Stimulated activated CD4-positive, alpha-beta T cell treated with anti-CD3 and anti-CD28 coated beads, Interleukin-1b, Interleukin-23, amount 100 ng/mL, for 4 hours (primary cell): ENCODE results near the gene SLIT3.

Experiments
- DNase-seq, 2 donors: peaks; one replicate each; pipeline ENCODE4 v3.0.0-alpha.2; 2020; ENCODE audit warnings: low read depth in 2 of 2

SLIT3 gene

DNA sequence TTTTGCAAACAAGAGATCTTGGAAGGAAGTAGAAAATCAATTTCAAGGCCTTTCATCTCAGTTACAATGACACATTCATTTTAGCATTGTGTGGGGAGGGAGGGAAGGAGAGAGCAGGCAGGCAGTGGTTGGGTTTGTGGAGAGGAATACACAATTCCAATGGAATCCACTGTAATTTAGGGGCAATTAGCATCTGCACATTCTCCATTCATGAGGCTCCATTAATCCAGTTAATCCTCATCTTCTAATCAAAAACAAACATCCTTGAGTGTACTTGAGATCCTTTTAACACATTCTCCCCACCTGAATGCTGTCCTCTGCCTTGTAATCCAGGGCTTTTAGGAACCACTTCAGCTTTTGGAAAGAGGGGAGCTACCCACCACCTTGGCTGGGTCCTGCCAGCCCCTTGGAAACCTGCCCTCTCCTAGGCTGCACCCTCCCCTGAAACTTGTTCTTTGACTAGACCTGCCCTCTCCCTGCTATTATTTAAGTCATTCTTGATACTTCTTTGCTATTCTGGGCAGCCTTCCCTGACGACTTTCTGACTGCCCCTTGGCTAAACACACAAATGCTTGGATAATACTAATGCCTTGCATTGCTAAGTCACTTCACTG, 271.2 kb downstream of the SLIT3 start:
- DNase-seq: no peak

DNA sequence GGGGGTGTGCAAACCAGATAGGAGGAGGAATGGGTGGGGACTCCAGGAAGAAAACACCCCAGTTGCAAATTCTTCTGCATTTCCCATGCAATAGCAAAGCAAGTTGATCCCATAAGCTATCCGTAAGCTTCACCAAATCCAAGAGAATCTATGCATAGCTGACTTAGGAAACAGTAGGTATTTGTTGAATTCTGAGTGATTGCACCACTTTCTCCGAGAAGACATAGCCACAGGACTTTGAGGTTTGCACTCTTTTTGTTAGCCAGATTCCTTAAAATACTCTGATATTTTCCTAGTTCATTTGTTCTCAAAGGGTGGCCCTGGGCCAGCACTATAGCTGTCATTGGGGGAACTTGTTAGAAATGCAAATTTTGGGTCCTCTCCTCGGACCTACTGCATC, 271.9 kb downstream of the SLIT3 start:
- DNase-seq: no peak

- DNase-seq: no peak
Observed at GRCh38 chr5:169027501-169028061, 273.4 kb downstream of the SLIT3 start.

DNA sequence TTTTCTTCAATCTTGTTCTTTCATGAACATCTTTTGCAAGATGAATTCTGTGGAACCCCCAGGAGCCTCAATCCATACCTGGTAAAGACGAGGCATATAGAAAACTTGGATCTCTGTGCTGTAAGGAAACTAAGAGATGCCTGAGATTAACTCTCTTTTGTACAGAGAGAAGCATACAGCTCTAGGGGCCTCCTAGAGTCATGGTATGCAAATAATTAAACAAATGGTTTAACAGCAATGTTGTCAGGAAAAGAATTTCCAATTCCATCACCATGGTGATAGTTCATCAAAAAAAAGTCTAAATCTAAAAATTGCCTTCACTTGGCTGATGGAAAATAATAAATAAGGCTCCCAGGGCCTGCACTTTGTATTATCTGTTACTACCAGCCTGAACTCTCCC, 275.4 kb downstream of the SLIT3 start:
- no peak for DNase-seq

DNA sequence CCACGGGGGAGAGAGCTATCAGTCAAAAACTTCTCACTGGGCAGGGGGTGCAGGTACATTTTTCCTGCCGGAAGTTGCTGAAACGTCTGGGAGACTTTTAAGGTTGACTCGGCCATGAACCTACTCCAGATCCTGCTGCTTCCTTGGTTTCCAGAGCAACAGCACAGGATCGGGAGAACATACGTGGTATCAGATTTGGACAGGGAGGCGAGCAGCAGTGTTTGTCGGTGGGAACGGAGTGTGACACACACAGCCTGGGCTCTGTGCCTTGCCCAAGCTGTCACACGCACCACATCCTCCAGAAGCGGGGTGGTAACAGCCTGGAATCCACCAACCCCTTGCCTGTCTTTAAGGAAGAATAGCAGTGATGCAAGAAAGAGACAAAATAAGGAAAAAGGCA, 276.5 kb downstream of the SLIT3 start:
- no peak for DNase-seq

- no peak for DNase-seq
Observed at GRCh38 chr5:169022718-169023117, 278.2 kb downstream of the SLIT3 start.

DNA sequence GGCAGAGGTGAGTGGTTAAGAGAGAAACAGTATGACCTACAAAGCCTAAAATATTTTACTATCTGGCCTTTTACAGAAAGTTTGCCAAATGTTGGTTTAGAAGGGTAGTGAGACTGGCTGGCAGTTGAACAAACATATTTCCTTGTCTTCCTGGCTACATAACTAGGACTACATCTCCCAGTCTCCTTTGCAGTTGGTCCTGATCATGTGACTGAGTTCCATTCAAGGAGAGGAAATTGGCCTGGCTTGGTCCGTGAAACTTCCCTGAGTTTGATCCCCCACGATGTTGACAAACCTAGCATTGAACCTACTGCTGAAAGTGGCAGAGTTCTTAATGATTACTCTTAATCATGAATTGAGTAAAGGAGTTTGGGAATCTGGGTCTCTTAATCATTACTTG, 280.8 kb downstream of the SLIT3 start:
- no peak for DNase-seq

- DNase-seq: no peak
Observed at GRCh38 chr5:169018925-169019324, 282.0 kb downstream of the SLIT3 start.

DNA sequence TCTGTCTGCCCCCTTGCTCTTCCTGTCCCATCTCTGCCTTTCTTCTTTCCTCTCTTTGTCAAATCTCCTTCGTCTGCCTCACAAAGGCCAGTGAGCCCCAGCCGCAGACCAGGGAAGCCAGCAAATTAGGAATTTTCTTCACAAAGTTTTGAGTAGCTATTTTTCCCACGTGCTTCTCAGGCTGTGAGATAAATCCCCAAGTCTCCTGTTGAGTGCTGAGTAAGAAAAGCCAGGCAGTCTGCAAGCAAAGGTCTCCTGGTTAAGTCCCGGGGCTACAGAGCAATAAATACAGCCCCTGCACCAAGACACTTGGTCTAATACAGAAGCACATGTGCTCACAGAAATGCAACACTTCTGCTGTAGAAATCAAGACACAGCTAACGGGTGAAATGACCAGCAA, 284.9 kb downstream of the SLIT3 start:
- DNase-seq: no peak

DNA sequence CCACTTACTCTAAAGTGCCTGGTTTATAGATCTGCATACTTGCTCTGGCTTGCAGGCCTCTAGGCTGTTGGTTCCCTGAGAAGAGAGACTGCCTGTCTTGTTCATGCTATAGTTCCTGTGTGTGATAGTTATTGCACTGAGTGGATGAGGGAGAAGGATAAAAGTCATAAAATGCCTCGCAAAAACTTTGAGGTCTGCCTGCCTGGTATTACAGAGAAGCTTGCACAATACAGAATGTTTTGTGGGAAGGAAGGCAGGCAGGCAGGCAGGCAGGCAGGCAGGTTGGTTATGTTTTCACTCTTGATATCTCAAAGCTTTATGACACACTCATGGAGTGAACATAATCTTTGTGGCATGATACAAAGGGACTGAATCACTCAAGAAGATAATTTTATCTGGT, 287.1 kb downstream of the SLIT3 start:
- DNase-seq: no peak

GRCh38 chr5:169013208-169013728, 287.7 kb downstream of the SLIT3 start:
- DNase-seq: no peak

DNA sequence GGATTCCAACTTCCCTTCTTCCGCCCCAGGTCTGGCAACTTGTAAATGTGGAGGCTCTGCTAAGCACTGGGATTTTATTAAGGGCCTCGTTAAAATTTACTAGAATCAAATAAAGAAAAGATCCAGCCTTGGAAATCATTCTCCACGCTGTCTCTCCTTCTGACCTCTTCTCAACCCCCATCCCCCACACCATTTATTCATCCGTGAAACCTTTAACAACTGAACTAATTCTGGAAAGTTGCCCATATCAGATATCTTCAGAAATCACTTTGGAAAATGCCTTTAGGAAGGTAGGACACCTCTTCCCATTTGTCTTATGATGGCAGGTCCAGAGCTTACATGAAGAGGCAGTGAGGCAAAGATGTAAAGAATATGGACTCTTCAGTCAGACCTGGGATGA, 288.5 kb downstream of the SLIT3 start:
- no peak for DNase-seq

GRCh38 chr5:169011451-169011850, 289.5 kb downstream of the SLIT3 start:
- no peak for DNase-seq

GRCh38 chr5:169011009-169011408, 289.9 kb downstream of the SLIT3 start:
- no peak for DNase-seq

- DNase-seq: no peak
Observed at GRCh38 chr5:169009123-169009522, 291.8 kb downstream of the SLIT3 start.

DNA sequence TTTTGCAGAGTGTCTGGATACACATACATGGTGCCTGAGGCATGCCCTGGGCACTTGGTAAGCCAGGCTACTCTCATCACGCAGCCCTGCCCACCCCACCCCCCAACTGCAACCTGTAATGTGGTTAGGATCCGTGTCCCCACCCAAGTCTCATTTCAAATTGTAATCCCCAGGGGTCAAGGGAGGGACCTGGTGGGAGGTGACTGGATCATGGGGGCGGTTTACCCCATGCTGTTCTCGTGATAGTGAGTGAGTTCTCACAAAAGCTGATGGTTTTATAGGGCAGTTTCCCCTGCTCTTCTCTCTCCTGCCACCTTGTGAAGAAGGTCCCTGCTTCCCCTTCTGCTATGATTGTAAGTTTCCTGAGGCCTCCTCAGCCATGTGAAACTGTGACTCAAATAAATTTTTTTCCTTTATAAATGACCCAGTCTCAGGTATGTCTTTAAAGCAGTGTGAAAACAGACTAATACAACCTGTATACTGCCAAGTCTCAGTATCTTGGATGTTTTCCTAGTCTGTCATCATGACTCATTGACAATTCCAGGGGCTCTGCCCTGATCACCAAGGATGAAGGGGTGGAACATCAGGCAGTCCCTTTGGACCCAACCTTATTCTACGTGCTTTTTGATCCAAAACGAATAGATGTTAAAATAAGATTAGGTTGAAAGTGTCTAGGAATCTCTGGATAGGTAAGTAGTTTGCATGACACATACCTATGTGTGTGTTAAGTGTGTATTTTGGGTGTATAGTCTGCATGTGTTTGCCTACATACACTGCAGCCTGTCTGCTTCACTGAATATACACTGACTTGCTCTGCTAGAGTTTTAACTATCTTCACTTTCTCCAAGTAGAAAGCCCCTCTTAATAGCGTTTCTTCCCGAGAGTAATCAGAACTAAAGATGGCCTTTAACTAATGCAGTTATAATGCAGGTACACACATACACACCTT, 293.8 kb downstream of the SLIT3 start:
- DNase-seq: no peak

GRCh38 chr5:169004551-169004950, 296.4 kb downstream of the SLIT3 start:
- no peak for DNase-seq

- no peak for DNase-seq
Observed at GRCh38 chr5:169003721-169004541, 297.0 kb downstream of the SLIT3 start.

GRCh38 chr5:169002953-169003555, 297.9 kb downstream of the SLIT3 start:
- no peak for DNase-seq

DNA sequence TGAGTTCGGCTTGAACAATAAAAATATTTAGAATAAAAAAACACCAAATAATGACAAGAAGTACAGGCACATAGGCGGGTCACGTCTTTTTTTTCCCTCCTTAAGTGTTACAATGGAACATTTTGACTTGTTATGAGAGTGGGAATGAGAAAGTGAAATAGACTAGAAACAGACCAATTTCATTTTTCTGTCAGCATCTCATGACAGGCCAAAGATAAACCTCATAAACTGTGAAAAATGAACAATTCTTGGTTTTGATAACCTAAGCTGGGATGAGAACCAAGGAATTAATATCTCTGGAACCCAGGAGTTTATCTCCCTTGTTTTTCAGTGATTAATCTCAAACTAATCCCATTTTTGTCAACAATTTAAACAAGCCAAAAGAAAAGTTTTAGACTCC, 299.5 kb downstream of the SLIT3 start:
- no peak for DNase-seq

DNA sequence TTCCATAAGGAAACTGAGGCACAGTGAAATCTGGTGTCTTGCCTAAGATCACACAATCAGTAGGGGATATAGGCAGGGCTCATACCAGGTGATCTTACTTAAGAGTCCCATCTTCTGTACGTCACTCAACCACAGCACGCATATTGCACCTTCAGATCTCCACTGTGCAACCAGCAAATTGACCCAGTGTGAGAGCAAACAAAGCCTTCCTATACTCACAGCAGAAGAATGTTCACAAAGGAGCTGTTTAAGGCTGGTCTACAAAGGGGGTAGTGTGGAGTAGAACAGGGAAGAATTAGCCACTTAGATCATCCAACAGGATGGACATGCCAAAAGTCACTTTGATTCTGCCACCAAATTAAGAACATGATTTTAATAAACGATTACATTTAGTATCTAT, 305.9 kb downstream of the SLIT3 start:
- DNase-seq: no peak
